Measurements from ENCODE around the gene VSTM4. TPM values are rescaled to one million over a fixed set of nuclear protein-coding genes. Genes with fewer than 3 reads are reported as not detected.

The VSTM4 gene
- total RNA-seq, 1 experiment from 2014 or later, result 0.13 TPM

GRCh38 chr10:49039409-49039808 lies 75.9 kb downstream of the VSTM4 start:
- in situ Hi-C loops (cut with HindIII; ENCODE audit: low pct_unique_long_range_greater_than_20kb, low sequenced_read_pairs) (no loop called here), intact Hi-C loops (cut with micrococcal nuclease; ENCODE audit: unreplicated experiment) (no loop called here)
- POLR2A ChIA-PET, result no interaction called here
- no peak for TF ChIP-seq CTCF (IDR thresholded peaks at IDR 0.05)
- no peak for TF ChIP-seq SIN3A (IDR thresholded peaks at IDR 0.05; ENCODE audit: borderline replicate concordance, insufficient read depth, low read depth, low read length)
- no peak for TF ChIP-seq REST (IDR thresholded peaks at IDR 0.05; ENCODE audit: insufficient read depth in 1 of 2, low read depth in 2 of 2, low read length in 1 of 2)
- TF ChIP-seq POLR2AphosphoS5 (IDR thresholded peaks at IDR 0.05; ENCODE audit: low read depth, low read length), result no peak
- TF ChIP-seq TCF7L2 (IDR thresholded peaks at IDR 0.05; ENCODE audit: low read depth, low read length), result no peak
- ATAC-seq (no peak), DNase-seq (ENCODE audit: low read depth, low spot score) (no peak)
- Histone ChIP-seq H3K36me3 (ENCODE audit: control insufficient read depth, insufficient read depth, low read length) (no peaks in the 10 kb centered on the region), H3K27me3 (ENCODE audit: control insufficient read depth, insufficient read depth, low read length) (no peaks in the 10 kb centered on the region), H3K4me1 (ENCODE audit: control insufficient read depth, insufficient read depth, low read length) (no peaks in the 10 kb centered on the region), H3K9me3 (ENCODE audit: control insufficient read depth, insufficient read depth, low read depth, low read length) (no peaks in the 10 kb centered on the region), H3K27ac (ENCODE audit: low read length) (no peak overlapping the region), H3K4me3 (ENCODE audit: low read depth in 2 of 2, low read length in 2 of 2) (no peak overlapping the region)
- CTCF ChIA-PET, result no interaction called here
- no TSS peak for BruUV-seq (replicated peaks)

- CTCF ChIA-PET, result no interaction called here
- Histone ChIP-seq H3K4me1 (ENCODE audit: control insufficient read depth, insufficient read depth, low read length) (no peaks in the 10 kb centered on the region), H3K27me3 (ENCODE audit: control insufficient read depth, insufficient read depth, low read length) (no peaks in the 10 kb centered on the region), H3K9me3 (ENCODE audit: control insufficient read depth, insufficient read depth, low read depth, low read length) (no peaks in the 10 kb centered on the region), H3K36me3 (ENCODE audit: control insufficient read depth, insufficient read depth, low read length) (no peaks in the 10 kb centered on the region), H3K27ac (ENCODE audit: low read length) (no peak overlapping the region), H3K4me3 (ENCODE audit: low read depth in 2 of 2, low read length in 2 of 2) (no peak overlapping the region)
- in situ Hi-C loops (cut with HindIII; ENCODE audit: low pct_unique_long_range_greater_than_20kb, low sequenced_read_pairs) (no loop called here), intact Hi-C loops (cut with micrococcal nuclease; ENCODE audit: unreplicated experiment) (no loop called here)
- DNase-seq (ENCODE audit: low read depth, low spot score) (no peak), ATAC-seq (no peak)
- no TSS peak for BruUV-seq (replicated peaks)
- POLR2A ChIA-PET, result no interaction called here
- no peak for TF ChIP-seq CTCF (IDR thresholded peaks at IDR 0.05)
- TF ChIP-seq POLR2AphosphoS5 (IDR thresholded peaks at IDR 0.05; ENCODE audit: low read depth, low read length), result no peak
- TF ChIP-seq SIN3A (IDR thresholded peaks at IDR 0.05; ENCODE audit: borderline replicate concordance, insufficient read depth, low read depth, low read length), result no peak
- no peak for TF ChIP-seq TCF7L2 (IDR thresholded peaks at IDR 0.05; ENCODE audit: low read depth, low read length)
- TF ChIP-seq REST (IDR thresholded peaks at IDR 0.05; ENCODE audit: insufficient read depth in 1 of 2, low read depth in 2 of 2, low read length in 1 of 2), result no peak
Observed at GRCh38 chr10:49038711-49039110, 76.6 kb downstream of the VSTM4 start.
